ENCODE results near the gene REC8.
"Not testable (repeated sequence)": the region's sequence is repeated elsewhere in the genome, so short reads cannot be mapped to it uniquely, and the experiment has no call there.

The REC8 gene

DNA sequence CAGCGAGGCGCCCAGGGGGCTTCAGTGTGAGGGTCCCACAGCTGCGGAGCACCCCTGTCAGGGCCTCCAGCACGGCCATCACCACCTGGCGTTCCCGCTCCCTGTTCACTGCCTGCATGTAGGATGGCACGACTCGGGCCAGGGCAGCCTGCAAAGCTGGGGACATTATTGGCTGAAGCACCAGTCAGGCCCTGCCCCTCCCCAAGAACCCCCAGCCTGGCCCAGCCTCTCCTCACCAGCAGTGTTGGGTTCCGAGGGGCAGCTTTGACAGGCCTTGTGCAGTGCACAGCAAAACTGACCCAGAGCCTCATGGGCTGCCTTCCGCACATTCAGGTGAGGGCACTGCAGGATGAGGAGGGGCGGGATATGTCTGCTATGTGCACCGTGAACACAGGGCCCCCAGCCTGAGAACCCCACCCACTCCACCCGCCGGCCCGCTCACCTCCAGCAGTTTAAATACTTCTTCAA, 11.2 kb downstream of the REC8 start:
- DNase-seq (ENCODE audit: low read depth), result no peak

DNA sequence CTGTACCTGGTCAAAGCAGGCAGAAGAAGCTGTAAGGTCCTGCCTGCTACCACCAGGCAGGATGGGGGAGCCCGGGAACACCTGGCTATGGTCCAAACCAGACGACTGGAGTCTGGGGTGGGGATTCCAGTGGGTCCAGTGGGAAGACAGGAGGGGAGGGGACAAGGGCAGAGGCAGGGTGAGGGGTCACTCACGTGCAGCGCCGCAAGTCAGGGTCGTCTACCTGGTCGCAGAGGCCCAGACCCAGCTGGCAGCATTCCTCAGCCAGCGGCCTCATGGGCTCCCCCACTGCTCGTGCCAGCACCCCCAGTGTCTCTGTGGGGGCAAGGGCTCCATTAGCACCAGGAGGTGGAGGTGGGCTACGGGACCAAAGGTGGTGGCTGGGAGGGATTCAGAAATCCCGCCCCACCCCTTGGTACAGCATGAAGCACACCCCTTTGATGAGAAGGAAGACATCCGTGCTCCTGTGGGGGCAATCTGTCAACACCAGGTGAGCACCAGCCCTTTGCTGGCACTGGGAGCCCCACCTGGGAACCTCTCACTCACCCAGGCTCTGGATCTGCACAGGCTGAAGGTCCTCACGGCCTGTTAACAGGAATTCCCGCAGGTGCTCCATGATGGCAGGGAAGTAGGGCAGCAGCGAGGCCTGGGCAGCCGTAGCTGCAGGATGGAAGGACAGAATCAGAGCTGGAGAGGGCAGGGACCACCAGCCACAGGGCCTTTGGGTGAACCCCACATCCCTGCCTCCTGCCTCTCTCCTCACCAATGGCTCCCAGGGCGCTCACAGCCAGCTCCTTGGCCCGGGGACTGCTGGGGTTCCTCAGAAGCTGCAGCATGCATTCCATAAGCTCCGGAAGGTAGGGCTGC, 12.5 kb downstream of the REC8 start:
- DNase-seq (ENCODE audit: low read depth), result no peak

DNA sequence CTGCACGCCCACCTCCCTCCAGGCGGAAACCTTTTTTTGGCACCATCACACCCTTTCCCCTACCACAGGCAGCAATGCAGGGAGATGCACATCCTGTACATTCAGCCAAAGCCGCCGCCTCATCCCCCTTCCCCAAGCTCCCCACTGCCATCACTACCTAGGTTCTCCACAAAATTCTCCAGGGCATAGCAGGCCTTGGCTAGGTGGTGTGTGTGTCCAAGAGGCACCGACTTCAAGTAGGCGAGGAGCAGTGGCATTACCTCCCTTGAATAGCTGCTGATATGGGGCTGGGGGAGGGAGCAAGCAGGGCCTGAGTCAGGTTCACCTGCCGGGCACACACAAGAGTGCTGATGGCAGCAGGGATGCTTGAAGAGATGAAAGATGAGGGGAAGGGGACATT, 13.1 kb downstream of the REC8 start:
- no peak for DNase-seq (ENCODE audit: low read depth)

DNA sequence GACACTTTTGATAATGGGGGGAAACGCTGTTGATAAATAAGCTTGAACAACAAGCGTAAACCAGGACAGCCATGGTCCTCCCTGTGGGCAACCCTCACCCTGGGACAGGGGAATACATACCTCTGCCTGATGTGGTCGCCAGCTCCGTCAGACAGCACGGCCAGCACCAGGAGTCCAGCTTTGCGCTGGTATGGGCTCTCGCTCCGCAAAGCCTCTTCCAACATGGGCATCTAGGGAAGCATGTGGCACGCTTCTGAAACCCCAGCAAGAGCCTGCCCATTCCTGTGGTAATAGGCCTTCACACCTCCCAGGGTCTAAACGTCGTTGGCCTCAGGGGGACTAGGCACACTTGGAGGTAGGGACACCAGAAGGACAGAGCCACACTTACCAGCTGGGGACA, 13.9 kb downstream of the REC8 start:
- DNase-seq (ENCODE audit: low read depth), result no peak

DNA sequence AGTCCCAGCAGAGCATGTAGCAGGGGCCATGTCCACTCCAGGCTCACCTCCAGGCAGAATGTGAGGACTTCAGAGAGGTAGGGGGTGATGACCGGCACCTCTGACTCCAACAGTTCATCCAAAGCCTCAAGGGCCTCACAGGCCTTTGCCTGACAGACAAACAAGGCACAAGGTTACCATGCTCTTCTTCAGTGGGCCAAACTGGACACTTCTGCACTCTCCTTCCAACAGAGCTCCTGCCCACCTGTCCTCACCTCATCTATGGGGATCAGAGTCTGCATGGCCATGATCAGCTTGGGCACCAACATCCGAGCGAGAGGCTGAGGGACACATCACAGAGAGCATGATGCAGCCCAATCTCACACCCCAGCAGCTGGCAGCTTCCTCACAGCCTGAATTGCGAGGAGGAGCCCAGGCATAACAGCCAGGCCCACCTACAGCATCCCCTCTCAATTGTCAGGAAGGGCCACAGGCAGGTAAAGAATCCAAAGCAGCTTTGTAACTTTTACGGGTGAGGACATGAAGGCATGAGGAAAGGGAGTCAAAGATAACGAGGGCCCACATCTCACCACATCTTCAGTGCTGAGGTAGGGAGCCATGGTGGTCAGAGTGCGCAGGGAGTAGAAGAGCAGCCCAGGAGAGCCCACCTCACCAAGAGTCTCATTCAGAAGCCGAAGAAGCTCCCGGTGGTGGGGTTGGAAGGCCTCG, 15.1 kb downstream of the REC8 start:
- no peak for DNase-seq (ENCODE audit: low read depth)

DNA sequence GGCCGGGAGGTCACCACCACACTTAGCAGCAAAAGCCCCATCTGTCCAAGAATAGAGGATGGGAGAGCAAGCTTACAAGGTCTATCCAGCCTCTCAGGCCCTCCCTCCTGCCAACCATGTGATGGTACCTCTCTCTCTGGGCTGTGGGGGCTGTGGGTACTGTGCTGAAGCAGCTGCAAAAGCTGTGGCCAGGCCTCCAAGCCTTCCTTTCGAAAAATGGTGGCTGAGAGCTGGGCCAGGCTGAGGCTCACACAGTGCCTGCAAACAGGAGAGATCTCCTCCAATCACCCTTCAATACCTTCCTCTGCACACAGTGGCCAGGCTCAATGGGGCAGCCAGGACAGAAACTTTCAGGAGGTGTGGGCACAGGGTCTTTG, 15.6 kb downstream of the REC8 start:
- DNase-seq (ENCODE audit: low read depth), result no peak

DNA sequence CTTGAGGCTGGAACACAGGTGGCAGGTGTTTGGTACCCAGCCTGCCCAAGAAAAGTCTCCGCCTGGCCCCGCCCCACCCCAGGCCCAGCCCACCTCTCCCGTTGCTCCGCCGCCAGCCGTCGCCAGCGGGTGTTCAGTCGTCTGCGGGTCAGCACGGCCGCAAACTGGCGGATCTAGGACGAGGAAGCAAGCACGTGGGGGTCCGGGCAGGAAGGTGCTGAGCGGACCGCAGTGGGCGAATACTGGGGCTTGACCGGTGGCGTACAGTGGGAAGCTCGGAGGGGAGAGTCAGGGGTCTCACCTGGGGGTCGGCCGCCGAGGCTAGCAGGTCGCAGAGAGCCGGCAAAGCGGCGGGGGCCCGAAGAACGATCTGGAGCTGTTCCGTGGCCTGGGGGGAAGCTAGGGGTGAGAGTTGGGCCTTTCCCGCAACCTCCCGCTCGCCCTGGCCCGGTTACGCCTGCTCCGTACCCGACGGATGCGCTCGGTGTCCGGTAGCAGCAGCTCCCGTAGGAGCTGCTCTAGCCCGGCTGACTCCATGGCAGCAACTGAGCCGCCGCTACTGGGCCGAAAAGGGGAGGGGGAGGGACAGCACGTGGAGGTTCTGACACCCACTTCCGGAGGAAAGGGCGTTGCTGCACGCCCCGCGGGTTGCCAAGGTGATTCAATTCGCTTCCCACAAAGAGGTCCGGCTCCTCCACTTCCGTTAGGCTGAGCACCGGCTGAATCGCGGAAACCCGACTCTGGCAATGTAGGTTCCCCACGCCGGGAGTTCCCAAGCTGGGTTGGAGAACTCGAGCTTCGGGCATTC, 16.6 kb downstream of the REC8 start, which contains the start of gene IPO4:
Gene IPO4, minus strand, starts transcription at position 566 of the 808 bp plus-strand sequence. Its CDS starts 29 bp downstream, at position 537.
- peak; percentile 98 for DNase-seq (ENCODE audit: low read depth)

DNA sequence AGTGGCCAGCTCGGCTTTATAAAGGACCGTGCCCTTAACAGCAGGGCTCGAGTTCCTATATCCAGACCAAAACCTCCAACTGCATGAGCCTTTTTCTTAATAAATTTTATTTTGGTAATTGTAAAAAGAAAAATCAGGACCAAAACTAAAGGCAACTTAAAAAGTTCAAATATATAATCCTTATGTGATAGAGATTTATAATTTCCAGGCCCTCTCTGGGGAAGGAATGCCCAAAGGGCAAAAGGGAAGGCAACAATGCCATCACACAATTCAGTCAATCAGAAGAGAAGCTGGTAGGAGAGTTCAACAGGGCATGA, 17.1 kb downstream of the REC8 start:
- DNase-seq (ENCODE audit: low read depth), result no peak

DNA sequence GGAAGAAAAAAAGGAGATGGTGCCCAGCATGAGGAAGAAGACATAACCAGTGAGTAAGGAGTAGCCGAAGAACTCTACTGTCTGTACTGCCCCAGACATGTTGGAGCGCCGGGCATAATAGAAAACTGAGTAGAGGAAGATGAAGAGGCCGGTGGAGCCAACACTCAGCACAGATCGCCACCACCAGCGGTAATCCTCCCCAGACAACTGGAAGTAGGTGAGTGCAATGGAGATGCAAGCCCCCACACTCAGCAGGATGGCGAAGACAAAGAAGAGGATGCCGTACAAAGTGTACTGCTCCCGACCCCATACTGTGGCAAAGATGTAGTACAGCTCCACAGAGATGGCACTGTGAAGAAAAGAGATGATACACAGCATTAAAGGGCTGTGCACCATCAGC, 17.6 kb downstream of the REC8 start:
- DNase-seq (ENCODE audit: low read depth), result no peak

DNA sequence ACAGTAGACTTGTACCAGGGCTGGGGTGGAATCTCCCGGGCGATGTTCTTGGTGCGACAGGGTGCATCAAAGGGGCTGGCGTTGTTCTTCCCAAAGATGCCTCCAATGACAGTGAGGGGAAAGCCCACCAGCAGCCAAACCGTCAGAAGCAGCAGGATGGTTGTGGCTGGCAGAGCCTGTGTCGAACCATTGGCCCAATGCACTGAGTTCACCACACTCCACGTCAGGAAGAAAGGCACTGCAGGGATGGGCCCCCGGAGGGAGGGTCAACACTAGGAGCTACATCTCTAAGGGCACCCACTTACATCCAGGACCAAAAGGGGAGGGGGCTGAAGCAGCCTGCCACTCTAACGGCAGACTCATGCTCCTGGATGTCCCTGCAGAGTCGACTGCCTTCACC, 18.5 kb downstream of the REC8 start:
- DNase-seq (ENCODE audit: low read depth), result no peak

DNA sequence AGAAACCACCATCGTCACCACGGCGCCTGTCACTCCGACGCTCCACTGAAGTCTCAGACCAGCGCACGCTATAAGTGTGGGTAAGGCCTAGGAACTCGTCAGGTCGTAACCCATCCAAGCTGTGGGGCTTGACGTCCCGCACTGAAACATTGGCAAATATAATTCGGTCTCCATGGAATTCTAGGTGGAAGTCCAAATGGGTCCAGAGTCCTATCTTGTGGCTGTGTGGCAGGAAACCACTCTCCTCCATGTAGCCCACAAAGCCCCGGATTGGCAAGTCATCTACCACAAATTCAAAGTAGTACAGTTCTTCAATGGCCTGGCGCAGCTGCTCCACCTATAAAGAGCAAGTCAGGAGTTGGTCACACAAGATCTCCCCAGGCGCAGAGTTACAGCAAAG, 21.1 kb downstream of the REC8 start:
- DNase-seq (ENCODE audit: low read depth), result no peak

DNA sequence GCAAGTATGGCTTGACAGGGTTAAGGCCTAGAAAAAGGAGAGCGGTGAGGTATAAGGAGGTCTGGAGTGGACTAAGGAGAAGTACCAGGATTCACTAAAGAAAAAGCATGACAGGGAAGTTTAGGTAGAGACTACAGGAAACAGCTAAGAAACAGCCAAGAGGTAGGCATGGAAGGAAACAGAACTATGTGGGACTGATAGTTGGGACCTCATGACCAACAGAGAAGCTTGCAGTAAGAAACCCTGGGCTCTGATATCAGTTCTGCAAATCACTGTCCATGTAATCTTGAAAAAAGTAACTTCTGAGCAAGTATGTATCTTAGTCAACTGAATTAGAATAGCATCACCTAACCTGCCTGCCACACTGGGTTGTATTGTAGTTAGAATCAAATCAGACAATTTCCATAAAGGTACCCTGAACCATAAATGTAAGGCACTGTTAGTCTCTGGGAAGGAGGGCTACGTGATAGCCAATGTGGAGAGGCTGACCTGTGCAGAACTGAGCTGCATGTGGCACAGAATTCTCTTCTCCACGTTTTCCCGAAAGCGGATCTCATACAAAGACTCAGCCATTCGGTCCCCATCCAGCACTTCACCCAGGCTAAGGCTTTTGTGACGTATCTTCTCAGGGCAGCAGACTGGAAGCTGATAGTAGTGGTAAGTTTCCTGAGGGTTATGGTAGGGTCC, 22.4 kb downstream of the REC8 start:
- no peak for DNase-seq (ENCODE audit: low read depth)

DNA sequence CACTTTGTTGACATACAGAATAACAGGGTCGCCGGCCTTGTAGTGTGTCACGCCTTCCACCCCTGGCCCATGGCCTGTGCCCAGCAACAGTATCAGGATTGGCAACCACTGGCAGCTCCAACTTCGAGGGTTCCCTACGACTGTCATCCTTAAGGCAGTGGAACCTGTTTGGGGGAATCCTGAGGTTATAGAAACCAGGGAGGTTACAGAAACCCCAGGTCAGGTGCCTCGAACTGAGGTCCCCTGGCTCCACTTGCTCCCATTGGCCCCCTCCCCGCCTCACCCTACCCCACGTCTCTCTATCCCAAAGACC, 22.9 kb downstream of the REC8 start:
- DNase-seq (ENCODE audit: low read depth), result no peak

DNA sequence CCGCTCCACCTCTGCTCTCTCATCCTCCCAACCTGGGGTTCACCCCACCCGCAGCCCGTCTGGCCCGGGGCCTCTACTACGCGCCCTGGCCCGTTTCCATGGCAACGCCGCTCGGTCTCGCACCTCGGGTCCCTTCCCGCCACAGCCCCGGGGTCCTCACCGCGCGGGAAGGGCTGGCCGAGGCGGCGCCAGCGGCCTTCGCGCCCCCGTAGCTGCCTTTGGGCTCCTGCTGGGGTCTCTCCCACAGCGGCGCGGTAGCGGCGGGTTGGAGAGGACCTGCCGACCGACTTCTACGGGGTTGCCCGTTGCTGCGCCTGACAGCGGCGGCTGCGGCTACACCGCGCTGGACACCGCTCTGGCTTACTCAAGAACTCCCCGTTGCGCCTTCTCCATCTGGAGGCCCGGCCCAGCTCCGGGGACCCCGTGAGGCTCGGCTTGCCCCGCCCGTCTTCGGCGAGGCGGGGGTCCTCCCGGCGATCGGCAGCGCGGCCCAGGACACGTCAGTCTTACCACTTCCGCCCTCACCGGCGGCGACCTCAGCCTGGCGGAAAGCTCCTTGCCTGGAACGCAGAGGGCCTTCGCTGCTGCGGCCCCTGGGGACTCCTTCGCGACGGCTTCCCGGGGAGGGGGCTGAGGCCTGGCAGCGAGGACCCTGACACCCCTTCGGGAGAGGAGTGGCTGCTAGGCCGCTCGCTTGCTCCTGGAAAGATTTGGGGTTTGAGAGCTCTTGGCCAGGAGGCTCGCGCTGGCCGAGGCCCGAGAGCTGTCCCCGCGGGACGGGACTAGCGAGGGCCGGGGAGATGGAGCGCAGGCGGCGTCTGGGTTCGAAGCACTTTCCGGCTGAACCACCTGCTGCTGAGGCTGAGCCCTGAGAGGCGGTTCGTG, 23.5 kb downstream of the REC8 start, which contains the start of gene TM9SF1:
Gene TM9SF1, minus strand, starts transcription at position 256 of the 885 bp plus-strand sequence. CDS start 422 bp downstream, outside the sequence.
- DNase-seq (ENCODE audit: low read depth), result peak; percentile 83

DNA sequence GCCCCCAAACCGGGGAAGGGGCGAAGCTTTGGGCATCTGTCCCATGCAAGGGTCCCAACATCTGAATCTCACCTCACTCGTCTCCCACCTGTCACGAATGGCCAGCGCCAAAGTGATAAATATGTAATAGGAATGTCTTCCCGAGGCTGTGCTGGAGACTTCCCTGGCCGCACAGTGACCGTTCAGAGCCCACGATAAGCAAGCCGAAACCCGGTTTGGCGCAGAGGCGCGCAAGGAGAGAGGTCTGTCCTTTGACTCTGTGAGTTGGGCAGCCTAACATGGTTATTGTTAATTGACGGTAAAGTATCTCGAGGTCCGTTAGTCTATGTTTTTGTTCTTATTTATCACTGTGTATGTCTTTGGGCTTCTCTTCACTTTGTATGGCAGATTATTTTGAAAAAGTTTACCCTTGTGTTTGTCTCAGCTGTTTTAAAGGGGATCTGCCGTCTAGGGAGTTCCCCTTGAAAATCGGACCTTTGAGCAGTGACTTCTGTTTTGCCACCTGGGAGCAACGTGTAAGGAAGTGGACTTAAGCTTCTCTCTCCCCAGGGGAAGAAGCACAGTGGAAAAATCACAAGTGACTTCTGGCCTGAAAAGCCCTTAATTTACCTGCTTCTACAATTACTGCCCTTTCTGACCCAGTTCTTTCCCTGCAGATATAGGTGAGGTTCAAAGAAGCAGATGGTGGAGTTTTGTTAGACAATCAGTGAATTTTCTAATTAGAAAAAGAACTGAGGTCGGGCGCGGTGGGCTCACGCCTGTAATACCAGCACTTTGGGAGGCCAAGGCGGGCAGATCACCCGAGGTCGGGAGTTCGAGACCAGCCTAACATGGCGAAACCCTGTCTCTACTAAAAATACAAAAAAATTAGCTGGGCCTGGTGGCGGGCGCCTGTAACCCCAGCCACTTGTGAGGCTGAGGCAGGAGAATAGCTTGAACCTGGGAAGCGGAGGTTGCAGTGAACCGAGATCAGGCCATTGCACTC, 24.5 kb downstream of the REC8 start:
- DNase-seq (ENCODE audit: low read depth), result no peak

DNA sequence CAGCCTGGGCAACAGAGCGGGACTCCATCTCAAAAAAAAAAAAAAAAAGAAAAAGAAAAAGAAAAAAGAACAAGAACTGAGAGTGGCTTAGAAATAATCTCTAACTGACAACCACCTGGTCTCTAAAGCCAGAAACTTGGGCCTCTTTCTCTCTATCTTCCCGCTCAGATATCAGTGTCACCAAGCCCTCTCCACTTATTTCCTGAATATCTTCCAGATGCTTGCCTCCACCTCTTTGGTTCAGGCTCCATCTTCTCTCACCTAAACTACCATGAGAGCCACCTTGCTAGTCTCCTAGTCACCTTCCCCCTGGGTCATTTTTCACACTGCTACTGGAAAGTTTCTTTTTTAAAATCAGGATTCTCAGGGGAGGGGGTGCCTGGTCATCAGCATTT, 25.2 kb downstream of the REC8 start:
- no peak for DNase-seq (ENCODE audit: low read depth)

DNA sequence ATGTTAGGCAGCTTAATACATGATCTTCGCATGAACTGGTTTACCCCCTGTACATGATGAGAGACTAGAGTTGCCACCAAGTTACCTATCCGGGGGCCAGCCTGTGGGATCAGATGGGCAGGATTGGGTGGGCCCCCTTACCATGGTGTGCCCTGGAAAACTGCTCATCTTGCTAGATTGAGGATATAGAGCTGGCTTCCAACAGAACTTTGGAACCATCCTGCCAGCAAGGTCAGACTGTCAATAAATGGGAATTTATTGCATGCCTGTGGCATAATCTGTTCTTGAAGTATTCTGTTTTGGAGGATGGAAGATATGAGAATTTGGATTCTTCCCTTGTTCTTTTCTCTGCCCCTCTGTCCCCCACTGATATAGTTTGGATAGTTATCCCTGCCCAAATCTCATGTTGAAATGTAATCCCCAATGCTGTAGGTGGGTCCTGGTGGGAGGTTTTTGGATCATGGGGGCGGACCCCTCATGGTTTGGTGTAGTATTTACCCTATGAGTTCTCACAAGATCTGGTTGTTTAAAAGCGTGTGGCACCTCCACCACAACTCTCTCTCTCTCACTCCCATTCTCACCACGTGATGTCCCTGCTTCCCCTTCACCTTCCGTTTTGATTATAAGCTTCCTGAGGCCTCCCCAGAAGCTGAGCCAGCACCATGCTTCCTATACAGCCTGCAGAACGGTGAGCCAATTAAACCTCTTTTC, 27.1 kb downstream of the REC8 start:
- DNase-seq (ENCODE audit: low read depth), result no peak

DNA sequence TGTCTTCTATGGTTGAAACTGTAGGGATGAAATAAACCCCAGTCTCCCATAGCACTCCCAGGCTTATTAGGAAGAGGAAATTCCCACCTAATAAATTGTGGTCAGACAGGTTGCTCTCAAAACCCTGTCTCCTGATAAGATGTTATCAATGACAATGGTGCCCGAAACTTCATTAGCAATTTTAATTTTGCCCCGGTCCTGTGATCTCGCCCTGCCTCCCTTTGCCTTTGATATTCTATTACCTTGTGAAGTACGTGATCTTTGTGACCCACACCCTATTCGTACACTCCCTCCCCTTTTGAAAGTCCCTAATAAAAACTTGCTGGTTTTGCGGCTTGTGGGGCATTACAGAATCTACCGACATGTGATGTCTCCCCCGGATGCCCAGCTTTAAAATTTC, 30.7 kb downstream of the REC8 start:
- DNase-seq (ENCODE audit: low read depth), result not testable (repeated sequence)

DNA sequence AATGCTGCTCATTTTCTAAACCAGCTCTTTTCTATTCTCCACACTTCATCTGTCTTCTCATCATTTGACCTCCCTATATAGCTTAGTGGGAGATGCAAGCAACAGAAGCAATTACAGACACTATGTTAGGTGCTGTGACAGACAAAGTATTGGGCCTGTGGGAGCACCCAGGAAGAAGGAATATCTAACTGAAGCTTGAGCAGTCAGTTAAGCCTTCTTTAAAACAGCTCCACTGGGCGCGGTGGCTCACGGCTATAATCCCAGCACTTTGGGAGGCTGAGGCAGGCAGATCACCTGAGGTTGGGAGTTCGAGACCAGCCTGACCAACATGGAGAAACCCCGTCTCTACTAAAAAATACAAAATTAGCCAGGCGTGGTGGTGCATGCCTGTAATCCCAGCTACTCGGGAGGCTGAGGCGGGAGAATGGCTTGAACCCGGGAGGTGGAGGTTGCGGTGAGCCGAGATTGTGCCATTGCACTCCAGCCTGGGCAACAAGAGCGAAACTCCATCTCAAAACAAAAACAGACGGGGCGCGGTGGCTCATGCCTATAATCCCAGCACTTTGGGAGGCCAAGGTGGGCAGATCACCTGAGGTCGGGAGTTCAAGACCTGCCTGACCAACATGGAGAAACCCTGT, 31.5 kb downstream of the REC8 start:
- DNase-seq (ENCODE audit: low read depth), result not testable (repeated sequence)
